ENCODE measurements around the gene GNAI1.

The GNAI1 gene

GRCh38 chr7:80187727-80188126 lies 53.1 kb downstream of the GNAI1 start:
- POLR2A ChIA-PET, result no interaction called here
- no peak for TF ChIP-seq CTCF (IDR thresholded peaks at IDR 0.05; ENCODE audit: insufficient read depth, low read length, missing control alignments)
- DNase-seq (ENCODE audit: low read depth, low spot score), result no peak
- CTCF ChIA-PET, result interaction anchor here (1.7 kb wide), 1 partner anchor 91 kb away, joined by 4 read pairs; no protein-coding TSS in a partner anchor
- no peak overlapping the region for H3K4me3 ChIP-seq (ENCODE audit: low read depth, low read length)

- no peak for DNase-seq (ENCODE audit: low read depth, low spot score)
- ChIA-PET CTCF (interaction anchor here (0.7 kb wide), 1 partner anchor 10 kb away, joined by 4 read pairs; no protein-coding TSS in a partner anchor), POLR2A (no interaction called here)
- no peak for TF ChIP-seq CTCF (IDR thresholded peaks at IDR 0.05; ENCODE audit: insufficient read depth, low read length, missing control alignments)
- H3K4me3 ChIP-seq (ENCODE audit: low read depth, low read length), result no peak overlapping the region
Observed at GRCh38 chr7:80189638-80190037, 55.0 kb downstream of the GNAI1 start.

GRCh38 chr7:80197627-80198026 lies 63.0 kb downstream of the GNAI1 start:
- H3K4me3 ChIP-seq (ENCODE audit: low read depth, low read length), result no peak overlapping the region
- no peak for TF ChIP-seq CTCF (IDR thresholded peaks at IDR 0.05; ENCODE audit: insufficient read depth, low read length, missing control alignments)
- POLR2A ChIA-PET, result no interaction called here

GRCh38 chr7:80199051-80199450 lies 64.4 kb downstream of the GNAI1 start:
- TF ChIP-seq CTCF (IDR thresholded peaks at IDR 0.05; ENCODE audit: insufficient read depth, low read length, missing control alignments), result no peak
- CTCF ChIA-PET, result interaction anchor here (0.8 to 2.8 kb wide), 2 partner anchors 9 to 19 kb away, joined by 3 to 6 read pairs; no protein-coding TSS in a partner anchor
- POLR2A ChIA-PET, result no interaction called here
- no peak for DNase-seq (ENCODE audit: low read depth, low spot score)
- no peak overlapping the region for H3K4me3 ChIP-seq (ENCODE audit: low read depth, low read length)

More at GRCh38 chr7:80197627-80198026, 63.0 kb downstream of the GNAI1 start:
- CTCF ChIA-PET, result interaction anchor here (1.5 to 2.8 kb wide), 2 partner anchors 11 to 17 kb away, joined by 3 to 6 read pairs; no protein-coding TSS in a partner anchor
- DNase-seq (ENCODE audit: low read depth, low spot score), result no peak

- no peak for TF ChIP-seq CTCF (IDR thresholded peaks at IDR 0.05; ENCODE audit: insufficient read depth, low read length, missing control alignments)
- POLR2A ChIA-PET, result no interaction called here
- no peak for DNase-seq (ENCODE audit: low read depth, low spot score)
- CTCF ChIA-PET, result no interaction called here
- H3K4me3 ChIP-seq (ENCODE audit: low read depth, low read length), result no peak overlapping the region
Observed at GRCh38 chr7:80204454-80204853, 69.8 kb downstream of the GNAI1 start.

- POLR2A ChIA-PET, result no interaction called here
- DNase-seq (ENCODE audit: low read depth, low spot score), result no peak
- no peak for TF ChIP-seq CTCF (IDR thresholded peaks at IDR 0.05; ENCODE audit: insufficient read depth, low read length, missing control alignments)
Observed at GRCh38 chr7:80204919-80205318, 70.3 kb downstream of the GNAI1 start.

More at GRCh38 chr7:80204919-80205318, 70.3 kb downstream of the GNAI1 start:
- no peak overlapping the region for H3K4me3 ChIP-seq (ENCODE audit: low read depth, low read length)
- CTCF ChIA-PET, result no interaction called here

All from AG04449 (cell line).